SK-N-SH treated with all-trans-retinoic acid at 6 μM for 48 hours (cell line): Measurements from ENCODE around the gene CYP2B6.
"Not testable (repeated sequence)": the region's sequence is repeated elsewhere in the genome, so short reads cannot be mapped to it uniquely, and the experiment has no call there.

Experiments used
- ATAC-seq: fragments of 200-7000 bp; cut with Tn5 transposase; 3 replicates; pipeline ENCODE4 v1.9.1; 2020; ENCODE audit warnings: mild to moderate bottlenecking, moderate library complexity
- ARNTL ChIP-seq: fragments of 450-650 bp; formaldehyde crosslinking; IDR thresholded peaks from 2 replicates; pipeline ENCODE4 v1.5.0; 2020; ENCODE audit warnings: low read depth, mild to moderate bottlenecking, moderate library complexity, borderline replicate concordance
- BACH2 ChIP-seq: fragments of 250-450 bp; sonication (Bioruptor Pico); IDR thresholded peaks from 2 replicates; pipeline ENCODE4 v1.9.0; 2021; ENCODE audit warnings: mild to moderate bottlenecking, borderline replicate concordance
- CSDC2 ChIP-seq: fragments of 250-450 bp; sonication (Bioruptor Pico); IDR thresholded peaks from 2 replicates; pipeline ENCODE4 v1.5.0; 2020; ENCODE audit warnings: mild to moderate bottlenecking, moderate library complexity
- ESRRG ChIP-seq: fragments of 250-450 bp; sonication (Bioruptor Pico); IDR thresholded peaks from 2 replicates; pipeline ENCODE4 v1.6.1; 2021; ENCODE audit warnings: mild to moderate bottlenecking
- ISL1 ChIP-seq: fragments of 250-450 bp; sonication (Bioruptor Pico); IDR thresholded peaks from 2 replicates; pipeline ENCODE4 v2.1.2; 2022; ENCODE audit warnings: mild to moderate bottlenecking, moderate library complexity
- OSR1 ChIP-seq: fragments of 250-450 bp; sonication (Bioruptor Pico); IDR thresholded peaks from 2 replicates; pipeline ENCODE4 v1.8.0; 2022; ENCODE audit warnings: moderate library complexity, mild to moderate bottlenecking, inconsistent platforms
- PPARA ChIP-seq: fragments of 250-450 bp; sonication (Bioruptor Pico); IDR thresholded peaks from 2 replicates; pipeline ENCODE4 v1.5.0; 2020; ENCODE audit warnings: mild to moderate bottlenecking, borderline replicate concordance
- RARB ChIP-seq: fragments of 250-450 bp; sonication (Bioruptor Pico); IDR thresholded peaks from 2 replicates; pipeline ENCODE4 v1.8.0; 2021; ENCODE audit warnings: mild to moderate bottlenecking, moderate library complexity
- SNAI2 ChIP-seq: fragments of 250-450 bp; sonication (Bioruptor Pico); IDR thresholded peaks from 2 replicates; pipeline ENCODE4 v1.5.0; 2020; ENCODE audit warnings: mild to moderate bottlenecking, moderate library complexity
- TCF4 ChIP-seq: fragments of 250-450 bp; sonication (Bioruptor Pico); IDR thresholded peaks from 2 replicates; pipeline ENCODE4 v1.8.0; 2021; ENCODE audit warnings: mild to moderate bottlenecking, moderate library complexity, borderline replicate concordance
- TOX ChIP-seq: fragments of 250-450 bp; sonication (Bioruptor Pico); IDR thresholded peaks from 2 replicates; pipeline ENCODE4 v1.8.0; 2021; ENCODE audit warnings: mild to moderate bottlenecking, moderate library complexity, borderline replicate concordance
- ZC3H10 ChIP-seq: fragments of 250-450 bp; sonication (Bioruptor Pico); IDR thresholded peaks from 2 replicates; pipeline ENCODE4 v1.5.1; 2021; ENCODE audit warnings: mild to moderate bottlenecking, moderate library complexity
- ZFP3 ChIP-seq: fragments of 250-450 bp; sonication (Bioruptor Pico); IDR thresholded peaks from 2 replicates; pipeline ENCODE4 v1.5.0; 2020; ENCODE audit warnings: mild to moderate bottlenecking, moderate library complexity
- ZFP30 ChIP-seq: fragments of 450-650 bp; formaldehyde crosslinking; IDR thresholded peaks from 2 replicates; pipeline ENCODE4 v1.5.0; 2022; ENCODE audit warnings: mild to moderate bottlenecking, moderate library complexity
- ZNF565 ChIP-seq: fragments of 450-650 bp; formaldehyde crosslinking; conservative IDR thresholded peaks from 2 replicates; pipeline ENCODE4 v1.5.0; 2020; ENCODE audit warnings: low read depth, mild to moderate bottlenecking, moderate library complexity
- ZNF70 ChIP-seq: fragments of 450-650 bp; formaldehyde crosslinking; IDR thresholded peaks from 2 replicates; pipeline ENCODE4 v1.5.0; 2020; ENCODE audit warnings: mild to moderate bottlenecking, moderate library complexity
- TF ChIP-seq, protein P1 (sequence below): fragments of 250-450 bp; sonication (Bioruptor Pico); IDR thresholded peaks from 2 replicates; pipeline ENCODE4 v1.5.0; 2020; ENCODE audit warnings: mild to moderate bottlenecking, moderate library complexity
- TF ChIP-seq, protein P2 (sequence below): fragments of 250-450 bp; sonication (Bioruptor Pico); IDR thresholded peaks from 2 replicates; pipeline ENCODE4 v1.5.1; 2021; ENCODE audit warnings: mild to moderate bottlenecking, moderate library complexity
- TF ChIP-seq, protein P3 (sequence below): fragments of 250-450 bp; sonication (Bioruptor Pico); IDR thresholded peaks from 2 replicates; pipeline ENCODE4 v1.8.0; 2020; ENCODE audit warnings: mild to moderate bottlenecking, moderate library complexity, borderline replicate concordance
- TF ChIP-seq, protein P4 (sequence below): fragments of 250-450 bp; sonication (Bioruptor Pico); IDR thresholded peaks from 2 replicates; pipeline ENCODE4 v1.8.0; 2021; ENCODE audit warnings: low read depth, mild to moderate bottlenecking, moderate library complexity, borderline replicate concordance

CYP2B6 gene

DNA sequence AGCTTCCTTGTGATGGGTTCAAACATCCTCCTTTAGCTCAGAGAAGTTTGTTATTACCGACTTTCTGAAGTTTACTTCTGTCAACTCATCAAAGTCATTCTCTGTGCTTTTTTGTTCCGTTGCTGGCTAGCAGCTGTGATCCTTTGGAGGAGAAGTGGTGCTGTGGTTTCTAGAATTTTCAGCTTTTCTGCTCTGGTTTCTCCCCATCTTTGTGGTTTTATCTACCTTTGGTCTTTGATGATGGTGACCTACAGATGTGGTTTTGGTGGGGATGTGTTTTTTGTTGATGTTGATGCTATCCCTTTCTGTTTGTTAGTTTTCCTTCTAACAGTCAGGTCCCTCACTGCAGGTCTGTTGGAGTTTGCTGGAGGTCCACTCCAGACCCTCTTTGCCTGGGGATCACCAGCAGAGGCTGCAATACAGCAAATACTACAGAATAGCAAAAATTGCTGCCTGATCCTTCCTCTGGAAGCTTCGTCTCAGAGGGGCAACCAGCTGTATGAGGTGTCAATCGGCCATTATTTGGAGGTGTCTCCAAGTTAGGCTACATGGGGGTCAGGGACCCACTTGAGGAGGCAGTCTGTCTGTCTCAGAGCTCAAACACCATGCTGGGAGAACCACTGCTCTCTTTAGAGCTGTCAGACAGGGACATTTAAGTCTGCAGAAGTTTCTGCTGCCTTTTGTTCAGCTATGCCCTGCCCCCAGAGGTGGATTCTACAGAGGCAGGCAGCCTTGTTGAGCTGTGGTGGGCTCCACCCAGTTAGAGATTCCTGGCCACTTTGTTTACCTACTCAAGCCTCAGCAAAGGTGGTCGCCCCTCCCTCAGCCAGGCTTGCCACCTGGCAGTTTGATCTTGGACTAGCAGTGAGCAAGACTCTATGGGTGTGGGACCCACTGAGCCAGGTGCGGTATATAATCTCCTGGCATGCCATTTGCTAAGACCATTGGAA is 20.4 kb upstream of the CYP2B6 start:
- not testable (repeated sequence) for ATAC-seq

GRCh38 chr19:40974633-40975037 is 16.4 kb upstream of the CYP2B6 start:
- ATAC-seq, result peak; percentile 95
- TF ChIP-seq ZFP3, result no peak
- TF ChIP-seq OSR1 (CRISPR knock-in tag), result no peak
- no peak for TF ChIP-seq TOX (CRISPR knock-in tag)
- TF ChIP-seq ESRRG (CRISPR knock-in tag), result no peak
- no peak for TF ChIP-seq RARB
- no peak for TF ChIP-seq PPARA (CRISPR knock-in tag)
- no peak for TF ChIP-seq ZFP30 (CRISPR knock-in tag)
- TF ChIP-seq TCF4 (CRISPR knock-in tag), result no peak
- TF ChIP-seq, protein P1, sequence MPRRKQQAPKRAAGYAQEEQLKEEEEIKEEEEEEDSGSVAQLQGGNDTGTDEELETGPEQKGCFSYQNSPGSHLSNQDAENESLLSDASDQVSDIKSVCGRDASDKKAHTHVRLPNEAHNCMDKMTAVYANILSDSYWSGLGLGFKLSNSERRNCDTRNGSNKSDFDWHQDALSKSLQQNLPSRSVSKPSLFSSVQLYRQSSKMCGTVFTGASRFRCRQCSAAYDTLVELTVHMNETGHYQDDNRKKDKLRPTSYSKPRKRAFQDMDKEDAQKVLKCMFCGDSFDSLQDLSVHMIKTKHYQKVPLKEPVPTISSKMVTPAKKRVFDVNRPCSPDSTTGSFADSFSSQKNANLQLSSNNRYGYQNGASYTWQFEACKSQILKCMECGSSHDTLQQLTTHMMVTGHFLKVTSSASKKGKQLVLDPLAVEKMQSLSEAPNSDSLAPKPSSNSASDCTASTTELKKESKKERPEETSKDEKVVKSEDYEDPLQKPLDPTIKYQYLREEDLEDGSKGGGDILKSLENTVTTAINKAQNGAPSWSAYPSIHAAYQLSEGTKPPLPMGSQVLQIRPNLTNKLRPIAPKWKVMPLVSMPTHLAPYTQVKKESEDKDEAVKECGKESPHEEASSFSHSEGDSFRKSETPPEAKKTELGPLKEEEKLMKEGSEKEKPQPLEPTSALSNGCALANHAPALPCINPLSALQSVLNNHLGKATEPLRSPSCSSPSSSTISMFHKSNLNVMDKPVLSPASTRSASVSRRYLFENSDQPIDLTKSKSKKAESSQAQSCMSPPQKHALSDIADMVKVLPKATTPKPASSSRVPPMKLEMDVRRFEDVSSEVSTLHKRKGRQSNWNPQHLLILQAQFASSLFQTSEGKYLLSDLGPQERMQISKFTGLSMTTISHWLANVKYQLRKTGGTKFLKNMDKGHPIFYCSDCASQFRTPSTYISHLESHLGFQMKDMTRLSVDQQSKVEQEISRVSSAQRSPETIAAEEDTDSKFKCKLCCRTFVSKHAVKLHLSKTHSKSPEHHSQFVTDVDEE, result no peak
- TF ChIP-seq CSDC2 (CRISPR knock-in tag), result no peak
- no peak for TF ChIP-seq ZC3H10 (CRISPR knock-in tag)
- TF ChIP-seq, protein P2, sequence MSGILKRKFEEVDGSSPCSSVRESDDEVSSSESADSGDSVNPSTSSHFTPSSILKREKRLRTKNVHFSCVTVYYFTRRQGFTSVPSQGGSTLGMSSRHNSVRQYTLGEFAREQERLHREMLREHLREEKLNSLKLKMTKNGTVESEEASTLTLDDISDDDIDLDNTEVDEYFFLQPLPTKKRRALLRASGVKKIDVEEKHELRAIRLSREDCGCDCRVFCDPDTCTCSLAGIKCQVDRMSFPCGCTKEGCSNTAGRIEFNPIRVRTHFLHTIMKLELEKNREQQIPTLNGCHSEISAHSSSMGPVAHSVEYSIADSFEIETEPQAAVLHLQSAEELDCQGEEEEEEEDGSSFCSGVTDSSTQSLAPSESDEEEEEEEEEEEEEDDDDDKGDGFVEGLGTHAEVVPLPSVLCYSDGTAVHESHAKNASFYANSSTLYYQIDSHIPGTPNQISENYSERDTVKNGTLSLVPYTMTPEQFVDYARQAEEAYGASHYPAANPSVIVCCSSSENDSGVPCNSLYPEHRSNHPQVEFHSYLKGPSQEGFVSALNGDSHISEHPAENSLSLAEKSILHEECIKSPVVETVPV (CRISPR knock-in tag), result no peak
- TF ChIP-seq, all 23 proteins: peak for 0

GRCh38 chr19:40976134-40976533 is 14.9 kb upstream of the CYP2B6 start:
- ATAC-seq, result no peak
- no peak for TF ChIP-seq ZFP3
- no peak for TF ChIP-seq ZNF70 (CRISPR knock-in tag)
- no peak for TF ChIP-seq ZNF565 (CRISPR knock-in tag)
- no peak for TF ChIP-seq TOX (CRISPR knock-in tag)
- TF ChIP-seq PPARA (CRISPR knock-in tag), result no peak
- TF ChIP-seq RARB, result no peak
- TF ChIP-seq, protein P1, result no peak
- TF ChIP-seq, protein P3, sequence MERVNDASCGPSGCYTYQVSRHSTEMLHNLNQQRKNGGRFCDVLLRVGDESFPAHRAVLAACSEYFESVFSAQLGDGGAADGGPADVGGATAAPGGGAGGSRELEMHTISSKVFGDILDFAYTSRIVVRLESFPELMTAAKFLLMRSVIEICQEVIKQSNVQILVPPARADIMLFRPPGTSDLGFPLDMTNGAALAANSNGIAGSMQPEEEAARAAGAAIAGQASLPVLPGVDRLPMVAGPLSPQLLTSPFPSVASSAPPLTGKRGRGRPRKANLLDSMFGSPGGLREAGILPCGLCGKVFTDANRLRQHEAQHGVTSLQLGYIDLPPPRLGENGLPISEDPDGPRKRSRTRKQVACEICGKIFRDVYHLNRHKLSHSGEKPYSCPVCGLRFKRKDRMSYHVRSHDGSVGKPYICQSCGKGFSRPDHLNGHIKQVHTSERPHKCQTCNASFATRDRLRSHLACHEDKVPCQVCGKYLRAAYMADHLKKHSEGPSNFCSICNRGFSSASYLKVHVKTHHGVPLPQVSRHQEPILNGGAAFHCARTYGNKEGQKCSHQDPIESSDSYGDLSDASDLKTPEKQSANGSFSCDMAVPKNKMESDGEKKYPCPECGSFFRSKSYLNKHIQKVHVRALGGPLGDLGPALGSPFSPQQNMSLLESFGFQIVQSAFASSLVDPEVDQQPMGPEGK, result no peak
- no peak for TF ChIP-seq ARNTL (CRISPR knock-in tag)
- no peak for TF ChIP-seq ISL1 (CRISPR knock-in tag)
- TF ChIP-seq SNAI2, result no peak
- no peak for TF ChIP-seq OSR1 (CRISPR knock-in tag)
- TF ChIP-seq BACH2 (CRISPR knock-in tag), result no peak
- TF ChIP-seq, protein P4, sequence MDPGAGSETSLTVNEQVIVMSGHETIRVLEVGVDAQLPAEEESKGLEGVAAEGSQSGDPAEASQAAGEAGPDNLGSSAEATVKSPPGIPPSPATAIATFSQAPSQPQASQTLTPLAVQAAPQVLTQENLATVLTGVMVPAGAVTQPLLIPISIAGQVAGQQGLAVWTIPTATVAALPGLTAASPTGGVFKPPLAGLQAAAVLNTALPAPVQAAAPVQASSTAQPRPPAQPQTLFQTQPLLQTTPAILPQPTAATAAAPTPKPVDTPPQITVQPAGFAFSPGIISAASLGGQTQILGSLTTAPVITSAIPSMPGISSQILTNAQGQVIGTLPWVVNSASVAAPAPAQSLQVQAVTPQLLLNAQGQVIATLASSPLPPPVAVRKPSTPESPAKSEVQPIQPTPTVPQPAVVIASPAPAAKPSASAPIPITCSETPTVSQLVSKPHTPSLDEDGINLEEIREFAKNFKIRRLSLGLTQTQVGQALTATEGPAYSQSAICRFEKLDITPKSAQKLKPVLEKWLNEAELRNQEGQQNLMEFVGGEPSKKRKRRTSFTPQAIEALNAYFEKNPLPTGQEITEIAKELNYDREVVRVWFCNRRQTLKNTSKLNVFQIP (CRISPR knock-in tag), result no peak
- TF ChIP-seq CSDC2 (CRISPR knock-in tag), result no peak
